ENCODE measurements around the gene SYNE2. TPM values are rescaled to one million over a fixed set of nuclear protein-coding genes. Genes with fewer than 3 reads are reported as not detected.

The SYNE2 gene
- total and polyA plus RNA-seq, 2 donors (not counting 3 experiments of a cell fraction or from before 2014, with no cell fraction given), result 16.0 to 53.7 TPM

GRCh38 chr14:63939006-63939270 lies 86.1 kb downstream of the SYNE2 start:
- intact Hi-C loops (cut with micrococcal nuclease) (no loop called here), dilution Hi-C loops (cut with MboI; ENCODE audit: extremely low pct_ligation_motif_present, low sequenced_read_pairs) (no loop called here)
- DNase-seq (ENCODE audit: low read depth, low spot score), result no peak
- no peaks in the 10 kb centered on the region for H3K27me3 ChIP-seq (ENCODE audit: control insufficient read depth in 2 of 2, insufficient read depth in 2 of 2, low read length in 2 of 2)
- no peak overlapping the region for H3K27ac ChIP-seq (ENCODE audit: insufficient read depth, low read depth, low read length)
- H3K4me2 ChIP-seq (ENCODE audit: insufficient read depth, low read length), result no peak overlapping the region
- no peak overlapping the region for H3K4me3 ChIP-seq (replicated peaks in 1 of 3; ENCODE audit: insufficient read depth in 1 of 3, low read depth in 1 of 3, low read length in 3 of 3)
- no peak for FAIRE-seq
- no TSS peak for BruUV-seq (replicated peaks)
- no peak overlapping the region for H3K9ac ChIP-seq (replicated peaks; ENCODE audit: extremely low read depth, insufficient read depth, low read length)
- no peaks in the 10 kb centered on the region for H4K20me1 ChIP-seq (replicated peaks; ENCODE audit: control insufficient read depth, extremely low read depth, insufficient read depth, low read length)
- H3K79me2 ChIP-seq (ENCODE audit: control insufficient read depth, insufficient read depth, low read length), result no peaks in the 10 kb centered on the region
- H3K9me3 ChIP-seq (replicated peaks; ENCODE audit: control insufficient read depth, insufficient read depth, low read length), result no peaks in the 10 kb centered on the region
- H3K36me3 ChIP-seq (ENCODE audit: control insufficient read depth in 2 of 2, extremely low read depth in 1 of 2, insufficient read depth in 2 of 2, low read length in 2 of 2), result no peaks in the 10 kb centered on the region
- ChIA-PET CTCF (interaction anchor here (0.7 kb wide), 1 partner anchor 188 kb away, joined by 3 read pairs; no protein-coding TSS in a partner anchor), POLR2A (no interaction called here)
- no peak overlapping the region for H2AFZ ChIP-seq (ENCODE audit: low read depth, low read length)
- H3K9me1 ChIP-seq (replicated peaks; ENCODE audit: control insufficient read depth, extremely low read depth, insufficient read depth, low read length), result no peaks in the 10 kb centered on the region
- H3K4me1 ChIP-seq (ENCODE audit: control insufficient read depth, extremely low read depth, insufficient read depth, low read length), result no peaks in the 10 kb centered on the region
- TF ChIP-seq FOS (IDR thresholded peaks at IDR 0.05; ENCODE audit: borderline replicate concordance, insufficient read depth, low read length) (no peak), MYC (IDR thresholded peaks at IDR 0.05; ENCODE audit: low read depth, low read length) (no peak), POLR2AphosphoS5 (IDR thresholded peaks at IDR 0.05; ENCODE audit: insufficient read depth, low read depth, low read length) (no peak)

- Histone ChIP-seq H3K36me3 (ENCODE audit: control insufficient read depth in 2 of 2, extremely low read depth in 1 of 2, insufficient read depth in 2 of 2, low read length in 2 of 2) (no peaks in the 10 kb centered on the region), H3K4me1 (ENCODE audit: control insufficient read depth, extremely low read depth, insufficient read depth, low read length) (no peaks in the 10 kb centered on the region), H3K27ac (ENCODE audit: insufficient read depth, low read depth, low read length) (no peak overlapping the region), H3K9me1 (replicated peaks; ENCODE audit: control insufficient read depth, extremely low read depth, insufficient read depth, low read length) (no peaks in the 10 kb centered on the region), H3K4me2 (ENCODE audit: insufficient read depth, low read length) (no peak overlapping the region), H3K27me3 (ENCODE audit: control insufficient read depth in 2 of 2, insufficient read depth in 2 of 2, low read length in 2 of 2) (no peaks in the 10 kb centered on the region), H2AFZ (ENCODE audit: low read depth, low read length) (no peak overlapping the region), H4K20me1 (replicated peaks; ENCODE audit: control insufficient read depth, extremely low read depth, insufficient read depth, low read length) (no peaks in the 10 kb centered on the region), H3K9ac (replicated peaks; ENCODE audit: extremely low read depth, insufficient read depth, low read length) (no peak overlapping the region), H3K9me3 (replicated peaks; ENCODE audit: control insufficient read depth, insufficient read depth, low read length) (no peaks in the 10 kb centered on the region), H3K79me2 (ENCODE audit: control insufficient read depth, insufficient read depth, low read length) (no peaks in the 10 kb centered on the region), H3K4me3 (replicated peaks in 1 of 3; ENCODE audit: insufficient read depth in 1 of 3, low read depth in 1 of 3, low read length in 3 of 3) (no peak overlapping the region)
- TF ChIP-seq MAX (IDR thresholded peaks at IDR 0.05; ENCODE audit: insufficient read depth, insufficient read length) (no peak), POLR2AphosphoS5 (IDR thresholded peaks at IDR 0.05; ENCODE audit: insufficient read depth, low read depth, low read length) (no peak), EZH2 (IDR thresholded peaks at IDR 0.05; ENCODE audit: borderline replicate concordance, low read depth, low read length, severe bottlenecking) (no peak), JUN (IDR thresholded peaks at IDR 0.05; ENCODE audit: borderline replicate concordance, insufficient read depth, insufficient read length, low read depth) (no peak), CTCF (IDR thresholded peaks at IDR 0.05; ENCODE audit: extremely low read depth in 1 of 2, insufficient read depth in 1 of 2, low read depth in 1 of 2, low read length in 2 of 2) (no peak), MYC (IDR thresholded peaks at IDR 0.05; ENCODE audit: low read depth, low read length) (no peak), FOS (IDR thresholded peaks at IDR 0.05; ENCODE audit: borderline replicate concordance, insufficient read depth, low read length) (no peak), POLR2A (IDR thresholded peaks at IDR 0.05; ENCODE audit: low read depth, low read length) (no peak), GATA2 (IDR thresholded peaks at IDR 0.05; ENCODE audit: insufficient read depth, insufficient read length, low read depth, low read length) (no peak)
- dilution Hi-C loops (cut with MboI; ENCODE audit: extremely low pct_ligation_motif_present, low sequenced_read_pairs), result no loop called here
- ChIA-PET CTCF (no interaction called here), POLR2A (no interaction called here)
- BruUV-seq (replicated peaks), result no TSS peak
- intact Hi-C loops (cut with micrococcal nuclease), result no loop called here
- DNase-seq (ENCODE audit: low read depth, low spot score) (no peak), FAIRE-seq (no peak)
Observed at GRCh38 chr14:63940387-63940786, 87.6 kb downstream of the SYNE2 start.

Measured in endothelial cell of umbilical vein (primary cell).